OCI-LY7 (cell line): ENCODE measurements around the gene WNT3A.

Source experiments
- CTCF ChIP-seq: fragments of 200-600 bp; sonication (generic); conservative IDR thresholded peaks from 2 replicates; pipeline ENCODE4 v1.5.1; 2014; ENCODE audit warnings: mild to moderate bottlenecking, antibody characterized with exemption, low read length, moderate library complexity, mixed read lengths
- EZH2phosphoT487 ChIP-seq: fragments of 200-600 bp; sonication (generic); IDR thresholded peaks from 2 replicates; pipeline ENCODE4 v1.6.1; 2018; ENCODE audit warnings: low read depth, borderline replicate concordance, mild to moderate bottlenecking, mixed run types, antibody characterized with exemption, low read length, moderate library complexity, mixed read lengths

GRCh38 chr1:228007049-228007800, 427 bp downstream of the WNT3A start:
- TF ChIP-seq CTCF (no peak), EZH2phosphoT487 (no peak)
